WTC11 (cell line): Measurements from ENCODE around the gene ZIC2. TPM values are rescaled to one million over a fixed set of nuclear protein-coding genes. Genes with fewer than 3 reads are reported as not detected.
A peak's percentile ranks its signal among the peaks of the same experiment; 100 is the strongest.

Experiments
- AFF4 ChIP-seq: sonication (generic); formaldehyde crosslinking; IDR thresholded peaks from 2 replicates; pipeline ENCODE4 v1.8.1; 2023; ENCODE audit warnings: mild to moderate bottlenecking, missing genetic modification reagents, borderline replicate concordance
- CBFB ChIP-seq: sonication (generic); formaldehyde crosslinking; IDR thresholded peaks from 2 replicates; pipeline ENCODE4 v1.8.1; 2022; ENCODE audit warnings: mild to moderate bottlenecking, low read depth, missing genetic modification reagents
- CREB1 ChIP-seq: sonication (generic); formaldehyde crosslinking; IDR thresholded peaks from 2 replicates; pipeline ENCODE4 v1.8.0; 2023; ENCODE audit warnings: mild to moderate bottlenecking, missing genetic modification reagents
- E2F1 ChIP-seq: sonication (generic); formaldehyde crosslinking; IDR thresholded peaks from 2 replicates; pipeline ENCODE4 v1.8.0; 2022; ENCODE audit warnings: mild to moderate bottlenecking, missing genetic modification reagents
- EMX1 ChIP-seq: fragments of 250-450 bp; sonication (Bioruptor Pico); IDR thresholded peaks from 2 replicates; pipeline ENCODE4 v1.8.0; 2021; ENCODE audit warnings: mild to moderate bottlenecking
- ESRRA ChIP-seq: sonication (generic); formaldehyde crosslinking; IDR thresholded peaks from 2 replicates; pipeline ENCODE4 v1.8.1; 2022; ENCODE audit warnings: mild to moderate bottlenecking, missing genetic modification reagents, borderline replicate concordance
- ETV6 ChIP-seq: sonication (generic); formaldehyde crosslinking; IDR thresholded peaks from 2 replicates; pipeline ENCODE4 v1.8.1; 2022; ENCODE audit warnings: mild to moderate bottlenecking, missing genetic modification reagents
- FOXJ3 ChIP-seq: sonication (generic); formaldehyde crosslinking; IDR thresholded peaks from 2 replicates; pipeline ENCODE4 v1.9.0; 2021; ENCODE audit warnings: missing genetic modification reagents, mild to moderate bottlenecking, borderline replicate concordance
- HMGXB4 ChIP-seq: sonication (generic); formaldehyde crosslinking; IDR thresholded peaks from 2 replicates; pipeline ENCODE4 v1.8.1; 2023; ENCODE audit warnings: mild to moderate bottlenecking, moderate library complexity, missing genetic modification reagents
- KAT7 ChIP-seq: sonication (generic); formaldehyde crosslinking; IDR thresholded peaks from 2 replicates; pipeline ENCODE4 v1.8.1; 2023; ENCODE audit warnings: missing genetic modification reagents, mild to moderate bottlenecking, borderline replicate concordance
- MYBL2 ChIP-seq: sonication (generic); formaldehyde crosslinking; IDR thresholded peaks from 2 replicates; pipeline ENCODE4 v1.8.1; 2023; ENCODE audit warnings: mild to moderate bottlenecking, moderate library complexity, missing genetic modification reagents
- NFE2L1 ChIP-seq: sonication (generic); formaldehyde crosslinking; IDR thresholded peaks from 2 replicates; pipeline ENCODE4 v1.8.1; 2023; ENCODE audit warnings: missing genetic modification reagents
- PRRX2 ChIP-seq: fragments of 250-450 bp; sonication (Bioruptor Pico); IDR thresholded peaks from 2 replicates; pipeline ENCODE4 v1.8.0; 2021; ENCODE audit warnings: mild to moderate bottlenecking
- RORB ChIP-seq: fragments of 250-450 bp; sonication (Bioruptor Pico); IDR thresholded peaks from 2 replicates; pipeline ENCODE4 v1.9.0; 2021; ENCODE audit warnings: mild to moderate bottlenecking
- SMAD4 ChIP-seq: sonication (generic); formaldehyde crosslinking; IDR thresholded peaks from 2 replicates; pipeline ENCODE4 v1.8.0; 2022; ENCODE audit warnings: mild to moderate bottlenecking, missing genetic modification reagents
- SOX15 ChIP-seq: fragments of 250-450 bp; sonication (Bioruptor Pico); IDR thresholded peaks from 2 replicates; pipeline ENCODE4 v1.9.0; 2021; ENCODE audit warnings: mild to moderate bottlenecking
- USF2 ChIP-seq: sonication (generic); formaldehyde crosslinking; IDR thresholded peaks from 2 replicates; pipeline ENCODE4 v1.8.1; 2023; ENCODE audit warnings: mild to moderate bottlenecking, missing genetic modification reagents, moderate library complexity
- ZNF219 ChIP-seq: sonication (generic); formaldehyde crosslinking; IDR thresholded peaks from 2 replicates; pipeline ENCODE4 v1.8.0; 2023; ENCODE audit warnings: missing genetic modification reagents, mild to moderate bottlenecking, borderline replicate concordance
- ZNF532 ChIP-seq: fragments of 250-450 bp; sonication (Bioruptor Pico); IDR thresholded peaks from 2 replicates; pipeline ENCODE4 v1.9.0; 2021; ENCODE audit warnings: mild to moderate bottlenecking, borderline replicate concordance
- ZNF671 ChIP-seq: fragments of 250-450 bp; sonication (Bioruptor Pico); IDR thresholded peaks from 2 replicates; pipeline ENCODE4 v1.8.0; 2021; ENCODE audit warnings: mild to moderate bottlenecking
- total RNA-seq: library from RNA; stranded (reverse); gene quantifications from 3 replicates; pipeline ENCODE4 v1.2.3, GENCODE V29; 2021
- TF ChIP-seq, protein P1 (sequence below): sonication (generic); formaldehyde crosslinking; IDR thresholded peaks from 2 replicates; pipeline ENCODE4 v1.8.0; 2023; ENCODE audit warnings: missing genetic modification reagents
- TF ChIP-seq, protein P2 (sequence below): fragments of 250-450 bp; sonication (Bioruptor Pico); IDR thresholded peaks from 2 replicates; pipeline ENCODE4 v1.8.0; 2021; ENCODE audit warnings: mild to moderate bottlenecking
- TF ChIP-seq, protein P3 (sequence below): fragments of 250-450 bp; sonication (Bioruptor Pico); IDR thresholded peaks from 2 replicates; pipeline ENCODE4 v1.9.0; 2021; ENCODE audit warnings: mild to moderate bottlenecking

ZIC2 gene
- total RNA-seq, 1 experiment from 2014 or later, result 344 TPM

GRCh38 chr13:99987154-99988019, 5.8 kb downstream of the ZIC2 start (continued):
- 0 out of 2 replicates have a peak, but pooled peaks have one; percentile 63 for TF ChIP-seq CREB1 (CRISPR knock-in tag)
- TF ChIP-seq NFE2L1 (CRISPR knock-in tag), result no peak
- TF ChIP-seq ZNF671 (CRISPR knock-in tag), result 0 out of 2 replicates have a peak, but pooled peaks have one; percentile 62
- no peak for TF ChIP-seq ZNF532 (CRISPR knock-in tag)
- TF ChIP-seq SOX15, result no peak
- TF ChIP-seq FOXJ3 (CRISPR knock-in tag), result no peak
- 0 out of 2 replicates have a peak, but pooled peaks have one; percentile 69 for TF ChIP-seq ESRRA (CRISPR knock-in tag)
- TF ChIP-seq, protein P1, sequence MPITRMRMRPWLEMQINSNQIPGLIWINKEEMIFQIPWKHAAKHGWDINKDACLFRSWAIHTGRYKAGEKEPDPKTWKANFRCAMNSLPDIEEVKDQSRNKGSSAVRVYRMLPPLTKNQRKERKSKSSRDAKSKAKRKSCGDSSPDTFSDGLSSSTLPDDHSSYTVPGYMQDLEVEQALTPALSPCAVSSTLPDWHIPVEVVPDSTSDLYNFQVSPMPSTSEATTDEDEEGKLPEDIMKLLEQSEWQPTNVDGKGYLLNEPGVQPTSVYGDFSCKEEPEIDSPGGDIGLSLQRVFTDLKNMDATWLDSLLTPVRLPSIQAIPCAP (CRISPR knock-in tag), result no peak
- no peak for TF ChIP-seq SMAD4 (CRISPR knock-in tag)
- TF ChIP-seq, protein P2, sequence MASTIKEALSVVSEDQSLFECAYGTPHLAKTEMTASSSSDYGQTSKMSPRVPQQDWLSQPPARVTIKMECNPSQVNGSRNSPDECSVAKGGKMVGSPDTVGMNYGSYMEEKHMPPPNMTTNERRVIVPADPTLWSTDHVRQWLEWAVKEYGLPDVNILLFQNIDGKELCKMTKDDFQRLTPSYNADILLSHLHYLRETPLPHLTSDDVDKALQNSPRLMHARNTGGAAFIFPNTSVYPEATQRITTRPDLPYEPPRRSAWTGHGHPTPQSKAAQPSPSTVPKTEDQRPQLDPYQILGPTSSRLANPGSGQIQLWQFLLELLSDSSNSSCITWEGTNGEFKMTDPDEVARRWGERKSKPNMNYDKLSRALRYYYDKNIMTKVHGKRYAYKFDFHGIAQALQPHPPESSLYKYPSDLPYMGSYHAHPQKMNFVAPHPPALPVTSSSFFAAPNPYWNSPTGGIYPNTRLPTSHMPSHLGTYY, result peak; percentile 85; the same call in 1 of the 2 replicates
- no peak for TF ChIP-seq ZNF219
- no peak for TF ChIP-seq RORB
- TF ChIP-seq MYBL2 (CRISPR knock-in tag), result no peak
- TF ChIP-seq, protein P3, sequence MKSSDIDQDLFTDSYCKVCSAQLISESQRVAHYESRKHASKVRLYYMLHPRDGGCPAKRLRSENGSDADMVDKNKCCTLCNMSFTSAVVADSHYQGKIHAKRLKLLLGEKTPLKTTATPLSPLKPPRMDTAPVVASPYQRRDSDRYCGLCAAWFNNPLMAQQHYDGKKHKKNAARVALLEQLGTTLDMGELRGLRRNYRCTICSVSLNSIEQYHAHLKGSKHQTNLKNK (CRISPR knock-in tag), result 0 out of 2 replicates have a peak, but pooled peaks have one; percentile 15
- TF ChIP-seq EMX1, result 0 out of 2 replicates have a peak, but pooled peaks have one; percentile 43
- TF ChIP-seq ETV6, result peak; percentile 31; the same call in 1 of the 2 replicates
- TF ChIP-seq CBFB (CRISPR knock-in tag), result no peak
- TF ChIP-seq KAT7 (CRISPR knock-in tag), result no peak
- no peak for TF ChIP-seq E2F1 (CRISPR knock-in tag)
- TF ChIP-seq AFF4 (CRISPR knock-in tag), result no peak; the same call in 1 of the 2 replicates
- no peak for TF ChIP-seq HMGXB4 (CRISPR knock-in tag)
- TF ChIP-seq USF2 (CRISPR knock-in tag), result no peak
- peak; percentile 62; the same call in 1 of the 2 replicates for TF ChIP-seq PRRX2 (CRISPR knock-in tag)
